ENCODE results near the gene ATXN7L3B.

Gene ATXN7L3B

DNA sequence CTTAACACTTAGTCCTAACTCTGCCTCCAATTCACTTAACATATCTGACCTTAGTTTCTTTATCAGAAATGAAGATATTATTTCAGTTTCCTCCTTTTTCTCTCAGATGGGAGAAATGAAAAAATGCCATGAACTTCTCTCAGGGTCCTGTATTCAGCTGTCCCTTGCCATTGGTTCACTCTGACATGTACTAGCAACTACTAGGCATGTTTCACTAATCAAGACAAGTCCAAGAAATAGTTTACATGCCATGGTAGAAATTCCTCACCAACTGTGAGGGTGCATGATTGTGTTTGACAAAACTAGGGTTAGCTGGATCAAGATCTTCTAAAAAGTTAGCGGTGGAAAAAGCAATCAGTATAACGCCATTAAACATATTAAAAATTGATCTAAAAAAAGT is 7.0 kb upstream of the ATXN7L3B start:
- WGBS, result no CpG with 5 or more reads among the region's 2 CpGs

DNA sequence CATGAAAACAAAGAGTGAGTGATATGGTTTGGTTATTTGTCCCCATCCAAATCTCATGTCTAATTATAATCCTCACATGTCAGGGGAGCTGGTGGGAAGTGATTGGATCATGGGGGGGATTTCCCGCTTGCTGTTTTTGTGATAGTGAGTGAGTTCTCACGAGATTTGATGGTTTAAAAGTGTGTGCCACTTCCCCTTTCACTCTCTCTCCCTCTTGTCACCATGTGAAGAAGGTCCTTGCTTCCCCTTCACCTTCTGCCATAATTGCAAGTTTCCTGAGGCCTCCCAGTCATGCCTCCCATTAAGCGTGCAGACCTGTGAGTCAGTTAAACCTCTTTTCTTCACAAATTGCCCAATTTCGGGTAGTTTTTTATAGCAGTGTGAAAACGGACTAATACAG is 2.1 kb upstream of the ATXN7L3B start:
- Histone ChIP-seq H3K4me3 (ENCODE audit: insufficient read depth in 1 of 2, low read depth in 1 of 2, low read length in 2 of 2) (no peak overlapping the region), H3K9ac (ENCODE audit: low read length) (no peak overlapping the region), H3K79me1 (replicated peaks; ENCODE audit: low read length, poor library complexity, severe bottlenecking) (no peaks in the 10 kb centered on the region), H2BK15ac (ENCODE audit: low read depth, poor library complexity, severe bottlenecking) (no peak overlapping the region), H3K14ac (ENCODE audit: low read length in 2 of 2) (no peak overlapping the region), H4K8ac (ENCODE audit: low read length) (no peak overlapping the region), H4K91ac (ENCODE audit: low read length) (no peak overlapping the region), H3K9me3 (ENCODE audit: control insufficient read depth, low read length) (no peaks in the 10 kb centered on the region), H2BK12ac (ENCODE audit: low read length in 2 of 2) (no peak overlapping the region), H3K4me2 (ENCODE audit: low read length, poor library complexity, severe bottlenecking) (no peak overlapping the region), H2BK5ac (ENCODE audit: low read depth, low read length, poor library complexity, severe bottlenecking) (no peak overlapping the region), H2AFZ (ENCODE audit: low read depth, low read length) (peak overlapping the region; percentile 42), H3K36me3 (ENCODE audit: control insufficient read depth in 1 of 2, insufficient read depth in 2 of 2, low read depth in 1 of 2, low read length in 2 of 2) (peaks cover 10 to 12% of the 10 kb centered on the region in 2 experiments), H3K4ac (ENCODE audit: low read depth in 1 of 2, low read length in 2 of 2) (no peak overlapping the region), H2BK120ac (ENCODE audit: low read depth, low read length) (no peak overlapping the region), H3K23ac (ENCODE audit: low read length in 2 of 2) (no peak overlapping the region), H3K27me3 (ENCODE audit: control insufficient read depth in 1 of 2, insufficient read depth in 1 of 2, low read length in 2 of 2) (no peaks in the 10 kb centered on the region), H3K18ac (ENCODE audit: low read depth in 1 of 2, low read length in 2 of 2) (no peak overlapping the region), H2AK5ac (ENCODE audit: low read length, severe bottlenecking) (no peak overlapping the region), H3K4me1 (ENCODE audit: control insufficient read depth, insufficient read depth, low read depth, low read length) (peaks cover 8% of the 10 kb centered on the region), H3K27ac (ENCODE audit: low read length, poor library complexity, severe bottlenecking) (no peak overlapping the region)
- 96% methylated on average over 4 of the region's 5 CpGs for WGBS
- DNase-seq, result no peak

More for the DNA sequence above, 7.0 kb upstream of the ATXN7L3B start:
- Histone ChIP-seq H3K9me3 (ENCODE audit: control insufficient read depth, low read length) (no peaks in the 10 kb centered on the region), H3K18ac (ENCODE audit: low read depth in 1 of 2, low read length in 2 of 2) (no peak overlapping the region), H2BK120ac (ENCODE audit: low read depth, low read length) (no peak overlapping the region), H3K9ac (ENCODE audit: low read length) (no peak overlapping the region), H4K91ac (ENCODE audit: low read length) (no peak overlapping the region), H3K4me3 (ENCODE audit: insufficient read depth in 1 of 2, low read depth in 1 of 2, low read length in 2 of 2) (no peak overlapping the region), H2BK5ac (ENCODE audit: low read depth, low read length, poor library complexity, severe bottlenecking) (no peak overlapping the region), H3K23ac (ENCODE audit: low read length in 2 of 2) (no peak overlapping the region), H3K27me3 (ENCODE audit: control insufficient read depth in 1 of 2, insufficient read depth in 1 of 2, low read length in 2 of 2) (no peaks in the 10 kb centered on the region), H2BK12ac (ENCODE audit: low read length in 2 of 2) (no peak overlapping the region), H2BK15ac (ENCODE audit: low read depth, poor library complexity, severe bottlenecking) (no peak overlapping the region), H3K36me3 (ENCODE audit: control insufficient read depth in 1 of 2, insufficient read depth in 2 of 2, low read depth in 1 of 2, low read length in 2 of 2) (no peaks in the 10 kb centered on the region), H3K4ac (ENCODE audit: low read depth in 1 of 2, low read length in 2 of 2) (no peak overlapping the region), H3K79me1 (replicated peaks; ENCODE audit: low read length, poor library complexity, severe bottlenecking) (no peaks in the 10 kb centered on the region), H4K8ac (ENCODE audit: low read length) (no peak overlapping the region), H3K14ac (ENCODE audit: low read length in 2 of 2) (no peak overlapping the region), H3K4me2 (ENCODE audit: low read length, poor library complexity, severe bottlenecking) (no peak overlapping the region), H2AFZ (ENCODE audit: low read depth, low read length) (no peak overlapping the region), H2AK5ac (ENCODE audit: low read length, severe bottlenecking) (no peak overlapping the region), H3K4me1 (ENCODE audit: control insufficient read depth, insufficient read depth, low read depth, low read length) (no peaks in the 10 kb centered on the region), H3K27ac (ENCODE audit: low read length, poor library complexity, severe bottlenecking) (no peak overlapping the region)
- DNase-seq, result no peak

DNA sequence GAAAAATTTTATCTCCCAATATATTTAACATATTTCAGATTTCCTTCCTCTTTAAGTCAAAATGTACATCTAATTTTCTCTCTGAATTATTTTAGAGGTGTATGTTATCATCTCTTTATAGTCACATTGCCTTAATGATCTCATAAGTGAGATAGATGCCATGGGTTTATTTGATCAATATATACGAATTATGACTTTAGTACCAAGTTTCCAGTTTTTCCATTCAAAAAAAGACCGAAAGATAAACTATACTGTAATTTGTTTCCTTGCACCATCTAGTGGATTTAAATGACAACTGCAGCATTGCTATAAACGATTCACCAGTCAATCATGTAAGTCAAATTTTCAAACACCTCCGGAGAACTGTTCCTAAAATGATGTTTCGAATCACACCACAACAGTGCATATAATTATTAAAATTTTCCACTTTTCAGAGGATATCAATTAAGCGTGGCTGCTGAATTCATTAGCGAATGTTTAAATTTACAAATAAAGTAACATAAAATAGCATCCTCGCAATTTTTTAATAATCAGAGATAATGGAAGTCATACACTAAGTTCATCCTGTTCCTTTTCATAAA is 419 bp upstream of the ATXN7L3B start:
- Histone ChIP-seq H2AFZ (ENCODE audit: low read depth, low read length) (no peak overlapping the region), H3K14ac (ENCODE audit: low read length in 2 of 2) (no peak overlapping the region)
- 26% methylated on average over 4 of the region's 8 CpGs for WGBS

DNA sequence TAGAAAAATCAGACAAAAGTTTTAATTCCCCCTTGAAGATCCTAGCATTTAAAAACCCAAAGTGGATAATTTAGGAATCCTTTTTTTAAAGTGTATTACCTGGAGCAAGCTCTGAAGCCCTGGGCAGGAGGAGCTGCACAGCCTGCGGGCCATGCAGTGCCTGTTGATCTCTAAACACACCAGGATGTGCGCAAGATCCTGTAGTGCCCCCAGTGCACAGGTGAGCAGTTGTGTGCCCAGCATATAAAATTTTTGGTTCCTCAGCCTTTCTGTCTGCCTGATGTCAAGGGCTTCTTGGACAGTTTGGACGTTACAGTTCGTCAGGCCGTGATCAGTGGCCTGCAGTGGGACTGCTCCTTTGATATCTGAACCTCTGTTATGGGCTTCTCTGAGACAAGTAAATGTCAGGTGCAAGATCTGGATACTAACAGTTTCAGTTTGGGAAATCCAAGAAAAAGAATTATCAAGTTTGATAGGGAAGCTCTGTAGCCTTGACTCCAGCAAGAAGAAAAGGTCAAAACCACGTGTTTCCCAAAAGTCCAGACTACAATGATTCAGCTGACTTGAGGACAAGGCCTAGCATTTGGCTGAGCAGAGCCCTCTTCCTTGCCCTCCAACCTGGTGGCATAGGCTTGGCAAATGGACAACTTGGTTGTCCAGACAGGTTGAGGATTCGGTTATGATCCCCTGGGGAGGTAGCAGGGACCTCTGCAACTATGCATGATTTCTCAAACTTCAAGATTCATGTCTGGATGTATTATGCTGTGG is 1.0 kb downstream of the ATXN7L3B start:
- no peaks in the 10 kb centered on the region for H3K9me3 ChIP-seq (ENCODE audit: control insufficient read depth, low read length)
- H3K27me3 ChIP-seq (ENCODE audit: control insufficient read depth in 1 of 2, insufficient read depth in 1 of 2, low read length in 2 of 2), result no peaks in the 10 kb centered on the region
- H3K4ac ChIP-seq (ENCODE audit: low read depth in 1 of 2, low read length in 2 of 2), result no peak overlapping the region
- H3K27ac ChIP-seq (ENCODE audit: low read length, poor library complexity, severe bottlenecking), result peak overlapping the region; percentile 79
- peak overlapping the region in 1 of 2 experiments; percentile 18 for H3K18ac ChIP-seq (ENCODE audit: low read depth in 1 of 2, low read length in 2 of 2)
- peaks cover 10 to 35% of the 10 kb centered on the region in 2 experiments for H3K36me3 ChIP-seq (ENCODE audit: control insufficient read depth in 1 of 2, insufficient read depth in 2 of 2, low read depth in 1 of 2, low read length in 2 of 2)
- H2BK5ac ChIP-seq (ENCODE audit: low read depth, low read length, poor library complexity, severe bottlenecking), result no peak overlapping the region
- peak; percentile 30 for DNase-seq
- peak overlapping the region in 1 of 2 experiments; percentile 62 for H3K14ac ChIP-seq (ENCODE audit: low read length in 2 of 2)
- peak overlapping the region; percentile 77 to 90 for H3K4me3 ChIP-seq (ENCODE audit: insufficient read depth in 1 of 2, low read depth in 1 of 2, low read length in 2 of 2)
- H3K4me2 ChIP-seq (ENCODE audit: low read length, poor library complexity, severe bottlenecking), result peak overlapping the region; percentile 81
- H4K91ac ChIP-seq (ENCODE audit: low read length), result no peak overlapping the region
- 45% methylated on average over 7 of the region's 7 CpGs for WGBS
- no peak overlapping the region for H2BK120ac ChIP-seq (ENCODE audit: low read depth, low read length)
- H2BK12ac ChIP-seq (ENCODE audit: low read length in 2 of 2), result no peak overlapping the region
- H3K23ac ChIP-seq (ENCODE audit: low read length in 2 of 2), result peak overlapping the region in 1 of 2 experiments; percentile 85
- H3K79me1 ChIP-seq (replicated peaks; ENCODE audit: low read length, poor library complexity, severe bottlenecking), result peaks cover 2% of the 10 kb centered on the region
- peaks cover 9% of the 10 kb centered on the region for H3K4me1 ChIP-seq (ENCODE audit: control insufficient read depth, insufficient read depth, low read depth, low read length)
- peak overlapping the region; percentile 98 for H3K9ac ChIP-seq (ENCODE audit: low read length)
- H2BK15ac ChIP-seq (ENCODE audit: low read depth, poor library complexity, severe bottlenecking), result no peak overlapping the region
- H4K8ac ChIP-seq (ENCODE audit: low read length), result peak overlapping the region; percentile 1
- no peak overlapping the region for H2AFZ ChIP-seq (ENCODE audit: low read depth, low read length)
- H2AK5ac ChIP-seq (ENCODE audit: low read length, severe bottlenecking), result peak overlapping the region; percentile 64

More for the DNA sequence above, 419 bp upstream of the ATXN7L3B start:
- H3K18ac ChIP-seq (ENCODE audit: low read depth in 1 of 2, low read length in 2 of 2), result no peak overlapping the region
- no peak overlapping the region for H2AK5ac ChIP-seq (ENCODE audit: low read length, severe bottlenecking)
- H3K23ac ChIP-seq (ENCODE audit: low read length in 2 of 2), result no peak overlapping the region
- H3K27me3 ChIP-seq (ENCODE audit: control insufficient read depth in 1 of 2, insufficient read depth in 1 of 2, low read length in 2 of 2), result no peaks in the 10 kb centered on the region
- peaks cover 10 to 28% of the 10 kb centered on the region in 2 experiments for H3K36me3 ChIP-seq (ENCODE audit: control insufficient read depth in 1 of 2, insufficient read depth in 2 of 2, low read depth in 1 of 2, low read length in 2 of 2)
- H3K79me1 ChIP-seq (replicated peaks; ENCODE audit: low read length, poor library complexity, severe bottlenecking), result no peaks in the 10 kb centered on the region
- H3K9me3 ChIP-seq (ENCODE audit: control insufficient read depth, low read length), result no peaks in the 10 kb centered on the region
- H3K9ac ChIP-seq (ENCODE audit: low read length), result peak overlapping the region; percentile 98
- H4K8ac ChIP-seq (ENCODE audit: low read length), result no peak overlapping the region
- DNase-seq, result peak; percentile 82
- no peak overlapping the region for H2BK5ac ChIP-seq (ENCODE audit: low read depth, low read length, poor library complexity, severe bottlenecking)
- peak overlapping the region; percentile 79 for H3K27ac ChIP-seq (ENCODE audit: low read length, poor library complexity, severe bottlenecking)
- H3K4me1 ChIP-seq (ENCODE audit: control insufficient read depth, insufficient read depth, low read depth, low read length), result peaks cover 9% of the 10 kb centered on the region
- H4K91ac ChIP-seq (ENCODE audit: low read length), result no peak overlapping the region
- peak overlapping the region in 1 of 2 experiments; percentile 90 for H3K4me3 ChIP-seq (ENCODE audit: insufficient read depth in 1 of 2, low read depth in 1 of 2, low read length in 2 of 2)
- no peak overlapping the region for H3K4ac ChIP-seq (ENCODE audit: low read depth in 1 of 2, low read length in 2 of 2)
- no peak overlapping the region for H2BK120ac ChIP-seq (ENCODE audit: low read depth, low read length)
- H2BK12ac ChIP-seq (ENCODE audit: low read length in 2 of 2), result no peak overlapping the region
- H3K4me2 ChIP-seq (ENCODE audit: low read length, poor library complexity, severe bottlenecking), result no peak overlapping the region
- H2BK15ac ChIP-seq (ENCODE audit: low read depth, poor library complexity, severe bottlenecking), result no peak overlapping the region

All from mesenchymal stem cell (in vitro differentiated cells and primary cell).